Lung (tissue), 13 donors: ENCODE measurements around the gene MEF2A. TPM values are rescaled to one million over a fixed set of nuclear protein-coding genes. Genes with fewer than 3 reads are reported as not detected.

ENCODE experiments used
- ATAC-seq: fragments of 200-7000 bp; cut with Tn5 transposase; one replicate; pipeline ENCODE4 v1.9.1; 2020; ENCODE audit warnings: moderate number of reproducible peaks; ENCODE audit not compliant: insufficient read depth, low FRiP score
- DNase-seq, 3 donors: peaks; one replicate each; pipeline ENCODE4 v3.0.0-alpha.2; 2013 to 2017
- H3K27ac ChIP-seq, 2 donors: one replicate each; pipeline ENCODE4 v1.5.1; 2013; ENCODE audit warnings: mild to moderate bottlenecking in 2 of 2, moderate library complexity in 2 of 2, control low read depth in 1 of 2, inconsistent platforms in 1 of 2, low read depth in 1 of 2, low read length in 1 of 2
- H3K27me3 ChIP-seq, 3 donors: one replicate each; pipeline ENCODE4 v1.5.1; 2013; ENCODE audit warnings: low read length in 2 of 3; ENCODE audit not compliant: control insufficient read depth in 3 of 3, insufficient read depth in 3 of 3
- H3K36me3 ChIP-seq, 4 donors: one replicate each; pipeline ENCODE4 v1.5.1; 2013; ENCODE audit warnings: low read length in 4 of 4, mild to moderate bottlenecking in 1 of 4, moderate library complexity in 1 of 4; ENCODE audit not compliant: control insufficient read depth in 4 of 4, insufficient read depth in 4 of 4
- H3K4me1 ChIP-seq, 5 donors: one replicate each; pipeline ENCODE4 v1.5.1; 2013; ENCODE audit warnings: low read length in 5 of 5, mild to moderate bottlenecking in 2 of 5, moderate library complexity in 1 of 5; ENCODE audit not compliant: control insufficient read depth in 5 of 5, insufficient read depth in 5 of 5
- H3K4me3 ChIP-seq: one replicate; pipeline ENCODE4 v1.5.1; 2013; ENCODE audit warnings: mild to moderate bottlenecking, control low read depth, moderate library complexity
- H3K9ac ChIP-seq, 2 donors: one replicate each; pipeline ENCODE4 v1.5.1; 2013; ENCODE audit warnings: low read length in 2 of 2, control low read depth in 1 of 2; ENCODE audit not compliant: insufficient read depth in 1 of 2
- H3K9me3 ChIP-seq, 4 donors: one replicate each; pipeline ENCODE4 v1.5.1; 2013; ENCODE audit warnings: low read length in 3 of 4, mild to moderate bottlenecking in 1 of 4, moderate library complexity in 1 of 4; ENCODE audit not compliant: control insufficient read depth in 4 of 4, insufficient read depth in 3 of 4
- CTCF ChIP-seq: IDR thresholded peaks from 2 replicates; pipeline ENCODE4 v1.5.1; 2012; ENCODE audit warnings: mild to moderate bottlenecking; ENCODE audit errors: control extremely low read depth, extremely low read depth
- WGBS, 2 donors: extraction: QIAGEN DNeasy Blood & Tissue Kit; methylation state at CpG; one replicate each; pipeline ENCODE4 v1.1.7; 2013; 5-methylcytosine and 5-hydroxymethylcytosine counted together
- polyA plus RNA-seq, 2 donors: library from polyadenylated mRNA; stranded (reverse); fragments of 200-250 nt; gene quantifications; one replicate each; pipeline ENCODE4 v1.2.1, GENCODE V29; 2013
- small RNA-seq: library from RNA; depleted of rRNA; stranded (forward); fragments of <200 nt; gene quantifications from one replicate; pipeline ENCODE3, GENCODE V24; 2014; ENCODE audit warnings: low replicate concordance
- total RNA-seq, 2 donors: library from RNA; depleted of rRNA in 1 of 2; stranded (reverse); fragments of >200 nt in 1 of 2; gene quantifications; one replicate each; pipeline ENCODE4 v1.2.1, GENCODE V29; 2014 to 2021
- donor health status: control.
- donor health status: control.
- donor health status: Bipolar disorder and iron deficiency.
- donor health status: healthy.
- donor health status: DM: yes; HTN: yes; CAD: no.

Gene MEF2A
- total and polyA plus RNA-seq, 4 donors: 26.0 to 140 (median 48.1) TPM

DNA sequence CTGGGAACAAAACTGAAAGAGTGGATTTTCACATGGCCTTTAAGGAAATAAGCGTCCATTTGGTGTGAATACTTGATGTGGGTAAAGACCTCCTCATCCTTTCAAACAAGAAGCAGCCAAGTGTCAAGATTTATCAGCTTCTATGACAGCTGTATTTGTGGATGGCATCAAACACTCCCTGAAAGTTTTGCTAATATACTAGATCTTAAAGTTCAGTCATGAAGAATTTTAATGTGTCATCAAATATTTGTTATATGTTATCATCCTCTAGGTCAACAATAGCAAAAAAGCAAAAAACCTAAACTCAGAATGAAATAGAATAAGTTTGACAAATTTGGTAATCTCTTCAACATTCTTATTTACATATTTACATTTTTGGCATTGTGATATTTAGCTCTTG is 196.5 kb downstream of the MEF2A start:
- ATAC-seq (no peak), DNase-seq (no peak)
- no peak overlapping the region for H3K4me3 ChIP-seq
- H3K9ac ChIP-seq: no peak overlapping the region
- no peaks in the 10 kb centered on the region for H3K27me3 ChIP-seq
- H3K36me3 ChIP-seq: no peaks in the 10 kb centered on the region
- no peak for TF ChIP-seq CTCF
- no peak overlapping the region for H3K27ac ChIP-seq
- H3K9me3 ChIP-seq: no peaks in the 10 kb centered on the region
- H3K4me1 ChIP-seq: peaks cover 0 to 10% (median 0%) of the 10 kb centered on the region in 5 donors
- 93 to 98% methylated on average over 1 of the region's 1 CpG for WGBS, 2 donors

DNA sequence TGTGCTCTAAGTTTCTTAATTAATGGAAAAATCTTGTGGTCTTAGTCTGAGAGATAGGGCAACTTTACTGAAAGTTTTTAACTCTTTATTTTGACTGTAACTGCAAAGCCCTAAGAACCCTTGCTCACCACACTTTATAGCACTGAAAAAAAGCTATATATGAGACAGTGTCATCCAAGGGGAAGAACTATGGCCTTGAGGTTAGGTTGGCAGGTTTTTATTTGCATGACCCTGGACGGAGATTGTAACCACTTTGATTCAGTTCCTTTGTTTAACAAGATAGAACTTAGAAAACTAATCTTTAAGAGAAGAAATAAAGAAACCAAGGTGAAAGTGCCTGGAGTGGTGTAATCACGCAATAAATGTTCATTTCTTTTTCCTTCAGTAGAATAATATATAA is 198.0 kb downstream of the MEF2A start:
- DNase-seq (no peak), ATAC-seq (no peak)
- TF ChIP-seq CTCF: no peak
- 82 to 90% methylated on average over 2 of the region's 2 CpGs for WGBS, 2 donors
- Histone ChIP-seq H3K9me3 (no peaks in the 10 kb centered on the region), H3K4me3 (no peak overlapping the region), H3K27ac (no peak overlapping the region), H3K4me1 (peaks cover 0 to 10% (median 0%) of the 10 kb centered on the region in 5 donors), H3K27me3 (no peaks in the 10 kb centered on the region), H3K9ac (no peak overlapping the region), H3K36me3 (no peaks in the 10 kb centered on the region)

GRCh38 chr15:99764522-99764921 is 198.7 kb downstream of the MEF2A start:
- DNase-seq (no peak), ATAC-seq (no peak)
- TF ChIP-seq CTCF: no peak
- H3K27me3 ChIP-seq: no peaks in the 10 kb centered on the region
- no peak overlapping the region for H3K27ac ChIP-seq
- no peak overlapping the region for H3K9ac ChIP-seq
- H3K4me3 ChIP-seq: no peak overlapping the region
- no peaks in the 10 kb centered on the region for H3K36me3 ChIP-seq
- H3K4me1 ChIP-seq: peaks cover 0 to 10% (median 0%) of the 10 kb centered on the region in 5 donors
- no peaks in the 10 kb centered on the region for H3K9me3 ChIP-seq
- 86 to 89% methylated on average over 3 of the region's 3 CpGs for WGBS, 2 donors

Small RNA genes lying within 50 kb of the gene (small RNA-seq; reads per million reads assigned to genes)
- not detected for gene RF00019

Other genes with a start within 250 kb of the MEF2A start
- 10 to 100 TPM; 11.8 to 12.4 TPM for gene LYSMD4, start 167.5 kb downstream of the MEF2A start, total RNA-seq
- gene LYSMD4, start 167.5 kb downstream of the MEF2A start, polyA plus RNA-seq: 1 to 10 TPM; 3.7 to 7.2 TPM